Ishikawa (cell line): ENCODE measurements around the gene MAP3K19.

Source experiments
- REST ChIP-seq: IDR thresholded peaks from 2 replicates; pipeline ENCODE4 v1.6.1; 2012; ENCODE audit warnings: low read depth, mild to moderate bottlenecking
- TF ChIP-seq, protein P1 (sequence below): IDR thresholded peaks from 2 replicates; pipeline ENCODE4 v1.6.1; 2012

GRCh38 chr2:135050132-135050531 lies 2.9 kb upstream of the MAP3K19 start:
- TF ChIP-seq, protein P1, sequence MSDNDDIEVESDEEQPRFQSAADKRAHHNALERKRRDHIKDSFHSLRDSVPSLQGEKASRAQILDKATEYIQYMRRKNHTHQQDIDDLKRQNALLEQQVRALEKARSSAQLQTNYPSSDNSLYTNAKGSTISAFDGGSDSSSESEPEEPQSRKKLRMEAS: no peak
- TF ChIP-seq REST: no peak
